GM19324 (cell line): ENCODE measurements around the gene GNG8.

ENCODE experiments used
- ATAC-seq: cut with Tn5 transposase; IDR thresholded peaks from one replicate; pipeline ENCODE4 v1.9.1; 2021; ENCODE audit warnings: mild to moderate bottlenecking, moderate library complexity; ENCODE audit not compliant: unreplicated experiment, low FRiP score

The GNG8 gene

GRCh38 chr19:46635920-46636761, at the start of gene GNG8:
Gene GNG8, minus strand, starts transcription at chr19:46636202. Its CDS starts 1,520 bp downstream, at chr19:46634682.
- ATAC-seq = no peak

GRCh38 chr19:46685189-46685588, 49.2 kb upstream of the GNG8 start:
- ATAC-seq = no peak

GRCh38 chr19:46678110-46678732, 42.2 kb upstream of the GNG8 start:
- no peak for ATAC-seq

GRCh38 chr19:46674416-46675178, 38.6 kb upstream of the GNG8 start:
- ATAC-seq = no peak

GRCh38 chr19:46670813-46671212, 34.8 kb upstream of the GNG8 start:
- ATAC-seq = no peak

GRCh38 chr19:46668662-46669061, 32.7 kb upstream of the GNG8 start:
- ATAC-seq = no peak

GRCh38 chr19:46665072-46665471, 29.1 kb upstream of the GNG8 start:
- no peak for ATAC-seq

GRCh38 chr19:46661735-46662592, 26.0 kb upstream of the GNG8 start:
- ATAC-seq = no peak

GRCh38 chr19:46661020-46661731, 25.2 kb upstream of the GNG8 start, which contains the start of gene DACT3:
Gene DACT3, minus strand, starts transcription at chr19:46661182. Its CDS starts 118 bp downstream, at chr19:46661064.
- peak; percentile 95 for ATAC-seq

- peak; percentile 0 for ATAC-seq
Observed at GRCh38 chr19:46660551-46661019, 24.6 kb upstream of the GNG8 start.

GRCh38 chr19:46660008-46660517, 24.1 kb upstream of the GNG8 start:
- no peak for ATAC-seq

- no peak for ATAC-seq
Observed at GRCh38 chr19:46659151-46660007, 23.4 kb upstream of the GNG8 start.

- no peak for ATAC-seq
Observed at GRCh38 chr19:46656541-46656940, 20.5 kb upstream of the GNG8 start.

- ATAC-seq = no peak
Observed at GRCh38 chr19:46654621-46655152, 18.7 kb upstream of the GNG8 start.

GRCh38 chr19:46650445-46650844, 14.4 kb upstream of the GNG8 start:
- no peak for ATAC-seq

GRCh38 chr19:46648961-46649960, 13.3 kb upstream of the GNG8 start:
- no peak for ATAC-seq
